Psoas muscle (tissue), 8 donors: ENCODE data around the gene FYTTD1. TPM values are rescaled to one million over a fixed set of nuclear protein-coding genes. Genes with fewer than 3 reads are reported as not detected.
"Not testable (repeated sequence)": the region's sequence is repeated elsewhere in the genome, so short reads cannot be mapped to it uniquely, and the experiment has no call there.

Experiments used
- ATAC-seq, 4 donors: fragments of 200-7000 bp; cut with Tn5 transposase; one replicate each; pipeline ENCODE4 v1.9.1; 2020; ENCODE audit warnings: moderate library complexity in 3 of 4, mild to moderate bottlenecking in 2 of 4
- DNase-seq, 2 donors: peaks; one replicate each; pipeline ENCODE4 v3.0.0-alpha.2; 2020
- H3K27ac ChIP-seq: fragments of 200-600 bp; one replicate; pipeline ENCODE4 v1.8.0; 2022
- H3K27me3 ChIP-seq, 3 donors: fragments of 200-600 bp in 1 of 3; one replicate each; pipeline versions ENCODE4 v1.6.1 to v1.8.0; 2013 to 2022; ENCODE audit warnings: low read length in 2 of 3, mild to moderate bottlenecking in 2 of 3, moderate library complexity in 1 of 3; ENCODE audit not compliant: insufficient read depth in 3 of 3
- H3K36me3 ChIP-seq, 2 donors: fragments of 200-600 bp in 1 of 2; one replicate each; pipeline versions ENCODE4 v1.6.1 to v1.8.0; 2013 to 2022; ENCODE audit warnings: low read depth in 1 of 2, mild to moderate bottlenecking in 1 of 2, moderate library complexity in 1 of 2; ENCODE audit not compliant: insufficient read depth in 1 of 2
- H3K4me1 ChIP-seq: fragments of 200-600 bp; one replicate; pipeline ENCODE4 v1.8.0; 2022
- H3K4me3 ChIP-seq: fragments of 200-600 bp; one replicate; pipeline ENCODE4 v1.8.0; 2022; ENCODE audit warnings: mild to moderate bottlenecking
- H3K9me3 ChIP-seq: fragments of 200-600 bp; one replicate; pipeline ENCODE4 v1.8.0; 2022
- WGBS, 3 donors: extraction: QIAGEN DNeasy Blood & Tissue Kit; methylation state at CpG; one replicate each; pipeline versions ENCODE4 v1.1.6 to v1.1.7; 2013; 5-methylcytosine and 5-hydroxymethylcytosine counted together
- intact Hi-C, 2 donors: fragments of 100-400 bp; cut with DNase I; formaldehyde crosslinking; loops; one replicate each; pipeline versions ENCODE4 v1.11.0 to v1.14.2; 2022
- polyA plus RNA-seq, 3 donors: library from polyadenylated mRNA; stranded (reverse); fragments of 200-250 nt; gene quantifications; one replicate each; pipeline ENCODE4 v1.2.3, GENCODE V29; 2013
- total RNA-seq, 4 donors: library from RNA; stranded (reverse); fragmentation: NEBNext Ultra II Directional in 2 of 4; extraction: Animal tissue kit (Norgen Biotek cat#: 25700) in 2 of 4; gene quantifications; one replicate each; pipeline versions ENCODE4 v1.2.1 to v1.2.4, GENCODE V29; 2021 to 2023
- TF ChIP-seq, protein P1 (sequence below): fragments of 200-600 bp; IDR thresholded peaks from one replicate; pipeline ENCODE4 v1.8.0; 2022; ENCODE audit warnings: antibody characterized with exemption
- donor health status: healthy with polysubstance abuse.
- donor health status: DM: no; HTN: no; CAD: no; lungs with moderate emphysema.
- donor health status: Bipolar disorder and iron deficiency.
- donor health status: healthy.
- donor health status: DM: yes; HTN: yes; CAD: no.
- donor health status: DM: no; HTN: no; CAD: no.
- donor health status: DM: no; HTN: no; CAD: no.
- donor health status: DM: yes; HTN: yes; CAD: no.

FYTTD1 gene
- total and polyA plus RNA-seq, 7 donors = 15.2 to 232 (median 143) TPM

DNA sequence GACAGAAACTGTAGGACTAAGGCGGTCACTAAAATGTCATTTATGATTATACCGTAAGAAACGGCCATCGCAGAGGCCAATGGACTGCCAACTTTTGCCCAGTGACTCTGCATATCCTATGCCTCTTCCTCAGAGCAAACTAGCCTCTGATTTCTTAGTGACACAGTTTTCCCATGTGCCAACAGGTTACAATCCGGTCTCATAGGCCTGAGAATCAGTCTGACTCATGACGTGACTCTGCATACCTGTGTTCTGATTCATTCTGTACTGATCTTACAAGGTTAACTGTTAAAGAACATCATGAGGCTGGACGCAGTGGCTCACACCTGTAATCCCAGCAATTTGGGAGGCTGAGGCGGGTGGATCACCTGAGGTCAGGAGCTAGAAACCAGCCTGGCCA is 30.8 kb upstream of the FYTTD1 start:
- TF ChIP-seq, protein P1, sequence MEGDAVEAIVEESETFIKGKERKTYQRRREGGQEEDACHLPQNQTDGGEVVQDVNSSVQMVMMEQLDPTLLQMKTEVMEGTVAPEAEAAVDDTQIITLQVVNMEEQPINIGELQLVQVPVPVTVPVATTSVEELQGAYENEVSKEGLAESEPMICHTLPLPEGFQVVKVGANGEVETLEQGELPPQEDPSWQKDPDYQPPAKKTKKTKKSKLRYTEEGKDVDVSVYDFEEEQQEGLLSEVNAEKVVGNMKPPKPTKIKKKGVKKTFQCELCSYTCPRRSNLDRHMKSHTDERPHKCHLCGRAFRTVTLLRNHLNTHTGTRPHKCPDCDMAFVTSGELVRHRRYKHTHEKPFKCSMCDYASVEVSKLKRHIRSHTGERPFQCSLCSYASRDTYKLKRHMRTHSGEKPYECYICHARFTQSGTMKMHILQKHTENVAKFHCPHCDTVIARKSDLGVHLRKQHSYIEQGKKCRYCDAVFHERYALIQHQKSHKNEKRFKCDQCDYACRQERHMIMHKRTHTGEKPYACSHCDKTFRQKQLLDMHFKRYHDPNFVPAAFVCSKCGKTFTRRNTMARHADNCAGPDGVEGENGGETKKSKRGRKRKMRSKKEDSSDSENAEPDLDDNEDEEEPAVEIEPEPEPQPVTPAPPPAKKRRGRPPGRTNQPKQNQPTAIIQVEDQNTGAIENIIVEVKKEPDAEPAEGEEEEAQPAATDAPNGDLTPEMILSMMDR = no peak
- intact Hi-C loops = no loop called here
- Histone ChIP-seq H3K9me3 (peaks cover 5% of the 10 kb centered on the region), H3K4me1 (peaks cover 25% of the 10 kb centered on the region), H3K27me3 (no peaks in the 10 kb centered on the region), H3K36me3 (peaks cover 0 to 21% of the 10 kb centered on the region in 2 donors), H3K4me3 (no peak overlapping the region), H3K27ac (peak overlapping the region; percentile 81)
- no peak for DNase-seq
- ATAC-seq = peak; percentile 89 to 95 (median 92)
- WGBS, 3 donors = 69 to 86% (median 82%) methylated on average over 8 of the region's 8 CpGs

DNA sequence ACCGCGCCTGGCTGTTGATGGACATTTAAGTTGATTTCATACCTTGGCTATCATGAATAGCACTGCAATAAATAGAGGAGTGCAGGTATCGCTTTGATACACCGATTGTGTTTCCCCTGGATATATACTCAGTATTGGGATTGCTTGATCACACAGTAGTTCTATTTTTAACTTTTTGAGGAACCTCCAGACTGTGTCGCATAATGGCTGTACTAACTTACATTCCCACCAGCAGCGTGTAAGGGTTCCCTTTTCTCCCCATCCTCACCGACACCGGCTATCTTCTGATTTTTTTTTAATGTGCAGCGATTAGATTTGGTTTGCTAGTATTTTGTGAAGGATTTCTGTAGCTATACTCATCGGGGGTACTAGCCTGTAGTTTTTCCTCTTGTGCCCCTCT is 29.0 kb upstream of the FYTTD1 start:
- TF ChIP-seq, protein P1 = no peak
- Histone ChIP-seq H3K9me3 (peaks cover 5% of the 10 kb centered on the region), H3K27me3 (no peaks in the 10 kb centered on the region), H3K36me3 (peaks cover 0 to 16% of the 10 kb centered on the region in 2 donors), H3K4me3 (no peak overlapping the region), H3K27ac (no peak overlapping the region), H3K4me1 (peaks cover 12% of the 10 kb centered on the region)
- no peak for ATAC-seq
- WGBS, 3 donors = 93 to 98% (median 97%) methylated on average over 10 of the region's 10 CpGs
- intact Hi-C loops = no loop called here
- no peak for DNase-seq

DNA sequence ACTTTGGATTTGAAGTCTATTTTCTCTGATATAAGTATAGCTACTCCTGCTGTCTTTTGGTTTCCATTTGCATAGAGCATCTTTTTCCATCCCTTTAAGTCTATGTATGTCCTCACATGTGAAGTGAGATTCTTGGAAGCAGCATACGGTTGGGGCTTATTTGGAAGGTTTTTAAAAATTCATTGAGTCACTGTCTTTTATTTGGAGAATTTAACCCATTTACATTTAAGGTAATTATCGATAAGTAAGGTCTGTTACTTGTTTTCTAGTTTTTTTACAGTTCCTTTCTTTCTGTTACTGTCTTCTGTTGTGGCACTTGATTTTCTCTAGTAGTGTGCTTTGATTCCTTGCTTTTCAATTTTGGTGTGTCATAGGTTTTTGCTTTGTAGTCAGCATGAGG is 26.9 kb upstream of the FYTTD1 start:
- intact Hi-C loops = no loop called here
- ATAC-seq = no peak
- 97 to 98% (median 97%) methylated on average over 2 of the region's 2 CpGs for WGBS, 3 donors

DNA sequence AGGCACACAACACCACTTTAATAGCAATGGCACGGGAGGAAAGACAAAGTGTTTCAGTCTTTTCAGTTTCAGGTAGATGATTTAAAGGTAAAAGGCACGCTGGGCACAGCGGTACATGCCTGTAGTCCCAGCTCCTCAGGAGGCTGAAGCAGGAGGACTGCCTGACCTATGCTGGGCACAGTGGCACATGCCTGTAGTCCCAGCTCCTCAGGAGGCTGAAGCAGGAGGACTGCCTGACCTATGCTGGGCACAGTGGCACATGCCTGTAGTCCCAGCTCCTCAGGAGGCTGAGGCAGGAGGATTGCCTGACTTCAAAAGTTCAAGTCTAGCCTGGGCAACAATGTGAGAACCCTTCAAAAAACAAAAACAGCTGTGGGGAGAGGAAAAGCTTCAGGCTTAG is 21.8 kb upstream of the FYTTD1 start:
- not testable (repeated sequence) for H3K27ac ChIP-seq, ATAC-seq
- WGBS, 3 donors = 92 to 97% (median 92%) methylated on average over 3 of the region's 3 CpGs

More for the DNA sequence above, 26.9 kb upstream of the FYTTD1 start:
- DNase-seq = no peak
- Histone ChIP-seq H3K4me3 (no peak overlapping the region), H3K27ac (no peak overlapping the region), H3K36me3 (no peaks in the 10 kb centered on the region), H3K4me1 (peaks cover 12% of the 10 kb centered on the region), H3K27me3 (no peaks in the 10 kb centered on the region), H3K9me3 (peaks cover 5% of the 10 kb centered on the region)
- TF ChIP-seq, protein P1 = no peak

DNA sequence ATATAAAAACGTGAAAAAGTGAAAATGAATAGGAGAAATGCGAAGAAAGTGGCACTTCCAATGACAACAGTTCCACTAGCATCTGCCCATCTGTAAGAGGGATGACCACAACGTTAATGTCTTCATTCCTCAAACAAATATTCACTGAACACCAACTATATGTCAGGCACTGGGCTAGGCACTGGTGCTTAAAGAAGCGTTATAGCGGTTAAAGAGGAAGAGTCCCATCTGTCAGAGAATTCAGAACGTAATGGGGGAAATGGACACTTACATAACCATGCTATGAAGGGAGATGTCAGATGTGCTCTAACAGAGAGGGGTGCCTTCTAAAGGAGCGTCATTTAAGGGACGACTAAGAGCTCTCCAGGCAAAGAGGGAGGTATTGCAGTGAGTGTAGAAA is 21.2 kb upstream of the FYTTD1 start:
- Histone ChIP-seq H3K27me3 (no peaks in the 10 kb centered on the region), H3K9me3 (no peaks in the 10 kb centered on the region), H3K4me1 (no peaks in the 10 kb centered on the region), H3K27ac (no peak overlapping the region), H3K36me3 (peaks cover 0 to 8% of the 10 kb centered on the region in 2 donors), H3K4me3 (no peak overlapping the region)
- DNase-seq (no peak), ATAC-seq (no peak)
- 85 to 89% (median 86%) methylated on average over 8 of the region's 8 CpGs for WGBS, 3 donors
- intact Hi-C loops = no loop called here
- TF ChIP-seq, protein P1 = no peak

More for the DNA sequence above, 21.8 kb upstream of the FYTTD1 start:
- H3K4me3 ChIP-seq, H3K27me3 ChIP-seq, H3K4me1 ChIP-seq, H3K36me3 ChIP-seq, intact Hi-C loops, H3K9me3 ChIP-seq, DNase-seq: not testable (repeated sequence)
